Liver (tissue), 2 donors: Measurements from ENCODE around the gene IL1A.

Source experiments
- ATF3 ChIP-seq: IDR thresholded peaks from 2 replicates; pipeline ENCODE4 v1.6.1; 2016; ENCODE audit warnings: antibody characterized with exemption
- MAX ChIP-seq: IDR thresholded peaks from 2 replicates; pipeline ENCODE4 v1.6.1; 2016; ENCODE audit warnings: antibody characterized with exemption
- donor health status: healthy.

GRCh38 chr2:112831513-112831845 is 47.2 kb upstream of the IL1A start:
- TF ChIP-seq MAX (no peak), ATF3 (no peak)
